B cell (primary cell): Measurements from ENCODE around the gene GLOD5. TPM values are rescaled to one million over a fixed set of nuclear protein-coding genes. Genes with fewer than 3 reads are reported as not detected.

ENCODE experiments used
- ATAC-seq: fragments of 200-7000 bp; cut with Tn5 transposase; one replicate; pipeline ENCODE4 v1.10.0; 2021; ENCODE audit warnings: low read depth, mild to moderate bottlenecking, moderate number of reproducible peaks, moderate library complexity
- CTCF ChIA-PET: fragments of 350-600 bp; sonication (Branson Sonifier 250); formaldehyde crosslinking; loops from one replicate; lab custom pipeline; 2021; ENCODE audit warnings: antibody characterized with exemption, inconsistent platforms; lab: Charles Lee
- POLR2A ChIA-PET: fragments of 350-600 bp; sonication (Branson Sonifier 250); formaldehyde crosslinking; loops from one replicate; lab custom pipeline; 2021; ENCODE audit warnings: antibody characterized with exemption; lab: Charles Lee
- DNase-seq: peaks from one replicate; pipeline ENCODE4 v3.0.0; 2013
- H2AFZ ChIP-seq: 2 replicates; pipeline ENCODE4 v1.6.1; 2012; ENCODE audit warnings: mild to moderate bottlenecking, low read depth, low read length; ENCODE audit not compliant: insufficient read depth, poor library complexity, severe bottlenecking
- H3K27ac ChIP-seq, 2 donors: 1 replicate in 1 of 2; 2 replicates in 1 of 2; pipeline ENCODE4 v1.5.1; 2012 to 2013; ENCODE audit warnings: low read length in 2 of 2, mild to moderate bottlenecking in 2 of 2, moderate library complexity in 1 of 2
- H3K27me3 ChIP-seq, 4 experiments: fragments of 200-600 bp in 1 of 4; sonication (generic) in 1 of 4; replicated peaks in 1 of 4; 1 replicate in 2 of 4; 2 replicates in 2 of 4; pipeline versions ENCODE4 v1.6.1 to v1.7.0; 2013 to 2016; ENCODE audit warnings: low read length in 3 of 4, mild to moderate bottlenecking in 2 of 4, mixed read lengths in 1 of 4, moderate library complexity in 1 of 4; ENCODE audit not compliant: insufficient read depth in 4 of 4, control insufficient read depth in 3 of 4; ENCODE audit errors: control extremely low read depth in 1 of 4
- H3K36me3 ChIP-seq, 2 experiments: replicated peaks in 1 of 2; 1 replicate in 1 of 2; 2 replicates in 1 of 2; pipeline versions ENCODE4 v1.6.1 to v1.7.1; 2013; ENCODE audit warnings: low read length in 1 of 2; ENCODE audit not compliant: insufficient read depth in 2 of 2, control insufficient read depth in 1 of 2; ENCODE audit errors: control extremely low read depth in 1 of 2, extremely low read depth in 1 of 2
- H3K4me1 ChIP-seq, 2 donors: fragments of 200-600 bp in 1 of 2; sonication (generic) in 1 of 2; 1 replicate in 1 of 2; 2 replicates in 1 of 2; pipeline versions ENCODE4 v1.5.1 to v1.6.1; 2013 to 2017; ENCODE audit warnings: low read length in 2 of 2; ENCODE audit not compliant: control insufficient read depth in 2 of 2, insufficient read depth in 2 of 2
- H3K4me2 ChIP-seq: replicated peaks from 2 replicates; pipeline ENCODE3; 2012; ENCODE audit warnings: mild to moderate bottlenecking, low read depth, low read length; ENCODE audit not compliant: poor library complexity, severe bottlenecking
- H3K4me3 ChIP-seq, 5 experiments: fragments of 200-600 bp in 1 of 5; sonication (generic) in 1 of 5; 1 replicate in 3 of 5; 2 replicates in 2 of 5; pipeline versions ENCODE4 v1.5.1 to v1.7.0; 2011 to 2016; ENCODE audit warnings: low read length in 4 of 5, mild to moderate bottlenecking in 4 of 5, low read depth in 2 of 5, control low read depth in 1 of 5, moderate library complexity in 1 of 5; ENCODE audit not compliant: insufficient read depth in 1 of 5; ENCODE audit errors: control extremely low read depth in 1 of 5, extremely low read depth in 1 of 5
- H3K79me2 ChIP-seq: fragments of 200-600 bp; sonication (generic); one replicate; pipeline ENCODE4 v1.6.0; 2016; ENCODE audit warnings: low read length; ENCODE audit not compliant: control insufficient read depth, insufficient read depth
- H3K9ac ChIP-seq: fragments of 200-600 bp; sonication (generic); 2 replicates; pipeline ENCODE4 v1.6.1; 2017; ENCODE audit warnings: mild to moderate bottlenecking, low read length, moderate library complexity
- H3K9me3 ChIP-seq, 3 donors: one replicate each; pipeline versions ENCODE4 v1.6.1 to v1.7.1; 2013; ENCODE audit warnings: low read length in 2 of 3; ENCODE audit not compliant: control insufficient read depth in 2 of 3, insufficient read depth in 1 of 3; ENCODE audit errors: control extremely low read depth in 1 of 3
- H4K20me1 ChIP-seq: 2 replicates; pipeline ENCODE4 v1.6.0; 2012; ENCODE audit warnings: mild to moderate bottlenecking, low read length; ENCODE audit not compliant: insufficient read depth, control insufficient read depth, poor library complexity, severe bottlenecking
- H3K27ac Mint-ChIP-seq: one replicate; pipeline ENCODE4 v1.8.0; 2021; ENCODE audit warnings: mixed read lengths
- H3K27me3 Mint-ChIP-seq: one replicate; pipeline ENCODE4 v1.8.0; 2021; ENCODE audit warnings: mixed read lengths
- H3K4me1 Mint-ChIP-seq: one replicate; pipeline ENCODE4 v1.8.0; 2021; ENCODE audit warnings: mixed read lengths
- H3K4me3 Mint-ChIP-seq: one replicate; pipeline ENCODE4 v1.8.0; 2021; ENCODE audit warnings: mixed read lengths
- H3K9me3 Mint-ChIP-seq: one replicate; pipeline ENCODE4 v1.8.0; 2022; ENCODE audit warnings: mixed read lengths; ENCODE audit not compliant: insufficient read depth
- CTCF ChIP-seq: fragments of 200-600 bp; IDR thresholded peaks from one replicate; pipeline ENCODE4 v1.8.0; 2022; ENCODE audit warnings: antibody characterized with exemption, mild to moderate bottlenecking
- EZH2 ChIP-seq: IDR thresholded peaks from 2 replicates; pipeline ENCODE4 v1.6.1; 2012; ENCODE audit warnings: borderline replicate concordance, low read depth, mild to moderate bottlenecking, moderate library complexity, low read length; ENCODE audit not compliant: insufficient read depth, poor library complexity, severe bottlenecking
- WGBS: methylation state at CpG from one replicate; pipeline ENCODE4 v1.1.5; 2013; ENCODE audit warnings: missing lambda C conversion rate; ENCODE audit not compliant: insufficient coverage; 5-methylcytosine and 5-hydroxymethylcytosine counted together
- intact Hi-C: fragments of 100-400 bp; cut with micrococcal nuclease; formaldehyde crosslinking; loops from one replicate; pipeline ENCODE4 v1.10.0; 2022
- polyA plus RNA-seq: library from polyadenylated mRNA; depleted of rRNA; stranded (reverse); fragments of >200 nt; gene quantifications from 2 replicates; pipeline ENCODE4 v1.2.3, GENCODE V29; 2012
- total RNA-seq, 2 donors: library from RNA; stranded (reverse); fragments of 120-200 nt in 1 of 2; gene quantifications; 1 replicate in 1 of 2; 2 replicates in 1 of 2; pipeline versions ENCODE4 v1.2.3 to v1.2.4, GENCODE V29; 2013 to 2022

GLOD5 gene
- total and polyA plus RNA-seq, 2 donors (not counting 1 experiment from before 2014, with no cell fraction given) = not detected

DNA sequence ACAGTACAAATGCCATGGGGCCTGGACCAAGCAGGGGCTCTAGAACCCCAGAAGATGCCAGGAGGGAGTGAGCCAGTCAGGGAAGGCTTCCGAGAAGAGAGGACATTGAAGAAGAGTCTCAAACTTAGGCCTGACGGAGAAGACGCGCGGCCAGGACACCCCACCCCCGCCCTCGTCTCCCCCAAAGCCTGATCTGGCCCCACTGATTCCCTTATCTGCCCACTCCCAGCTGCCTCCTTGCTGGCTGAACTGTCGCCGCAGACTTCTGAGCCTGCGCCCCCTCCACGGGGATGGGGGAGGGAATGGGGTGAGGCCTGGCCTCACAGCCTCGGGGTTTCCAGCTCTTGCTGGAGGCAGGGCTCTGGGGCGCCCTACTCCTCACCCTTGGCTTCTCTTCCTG is 21.2 kb downstream of the GLOD5 start:
- Histone ChIP-seq H3K79me2 (no peaks in the 10 kb centered on the region), H3K4me1 (no peaks in the 10 kb centered on the region), H3K9me3 (no peaks in the 10 kb centered on the region), H3K9ac (no peak overlapping the region), H3K36me3 (no peaks in the 10 kb centered on the region), H4K20me1 (no peaks in the 10 kb centered on the region), H3K4me2 (no peak overlapping the region), H3K27ac (no peak overlapping the region), H2AFZ (no peak overlapping the region), H3K27me3 (no peaks in the 10 kb centered on the region), H3K4me3 (no peak overlapping the region)
- 100% methylated on average over 2 of the region's 13 CpGs for WGBS
- Mint-ChIP-seq H3K4me3 (no peak overlapping the region), H3K9me3 (no peaks in the 10 kb centered on the region), H3K27me3 (peaks cover 11% of the 10 kb centered on the region), H3K4me1 (no peaks in the 10 kb centered on the region), H3K27ac (no peak overlapping the region)
- intact Hi-C loops = no loop called here
- ATAC-seq = no peak
- ChIA-PET POLR2A (no interaction called here), CTCF (no interaction called here)
- TF ChIP-seq CTCF = no peak
- no peak for TF ChIP-seq EZH2
- DNase-seq = no peak

- Histone ChIP-seq H4K20me1 (no peaks in the 10 kb centered on the region), H3K9ac (no peak overlapping the region), H3K36me3 (no peaks in the 10 kb centered on the region), H3K4me1 (no peaks in the 10 kb centered on the region), H2AFZ (no peak overlapping the region), H3K4me3 (no peak overlapping the region), H3K27ac (no peak overlapping the region), H3K27me3 (no peaks in the 10 kb centered on the region), H3K4me2 (no peak overlapping the region), H3K9me3 (no peaks in the 10 kb centered on the region), H3K79me2 (no peaks in the 10 kb centered on the region)
- DNase-seq (no peak), ATAC-seq (no peak)
- TF ChIP-seq EZH2 (no peak), CTCF (no peak)
- Mint-ChIP-seq H3K27ac (no peak overlapping the region), H3K27me3 (peaks cover 12% of the 10 kb centered on the region), H3K4me1 (no peaks in the 10 kb centered on the region), H3K9me3 (no peaks in the 10 kb centered on the region), H3K4me3 (no peak overlapping the region)
- intact Hi-C loops = no loop called here
- no CpG with 5 or more reads among the region's 3 CpGs for WGBS
- CTCF ChIA-PET = interaction anchor here (1.4 kb wide), 1 partner anchor 9 kb away, joined by 3 read pairs; no protein-coding TSS in a partner anchor
- POLR2A ChIA-PET = no interaction called here
Observed at GRCh38 chrX:48784726-48785125, 23.2 kb downstream of the GLOD5 start.
